SJSA1 (cell line): ENCODE results near the gene GPR143. TPM values are rescaled to one million over a fixed set of nuclear protein-coding genes. Genes with fewer than 3 reads are reported as not detected.
"Not testable (repeated sequence)": the region's sequence is repeated elsewhere in the genome, so short reads cannot be mapped to it uniquely, and the experiment has no call there.

Experiments used
- DNase-seq, 2 experiments: peaks; one replicate each; pipeline ENCODE4 v3.0.0-alpha.2; 2015 to 2020; ENCODE audit warnings: low spot score in 2 of 2, low read depth in 1 of 2
- H3K27ac ChIP-seq: fragments of 250-450 bp; sonication (Bioruptor Pico); 2 replicates; pipeline ENCODE4 v1.5.1; 2020; ENCODE audit warnings: mild to moderate bottlenecking, moderate library complexity
- H3K27me3 ChIP-seq: fragments of 250-450 bp; sonication (Bioruptor Pico); replicated peaks from 2 replicates; pipeline ENCODE4 v1.5.1; 2020; ENCODE audit warnings: mild to moderate bottlenecking, moderate library complexity
- H3K36me3 ChIP-seq: fragments of 250-450 bp; sonication (Bioruptor Pico); 2 replicates; pipeline ENCODE4 v1.5.1; 2020; ENCODE audit warnings: mild to moderate bottlenecking
- H3K4me1 ChIP-seq: fragments of 250-450 bp; sonication (Bioruptor Pico); replicated peaks from 2 replicates; pipeline ENCODE4 v1.6.1; 2021; ENCODE audit warnings: mild to moderate bottlenecking
- H3K4me3 ChIP-seq: fragments of 250-450 bp; sonication (Bioruptor Pico); 2 replicates; pipeline ENCODE4 v1.5.1; 2020; ENCODE audit warnings: mild to moderate bottlenecking
- H3K9me3 ChIP-seq: fragments of 250-450 bp; sonication (Bioruptor Pico); replicated peaks from 2 replicates; pipeline ENCODE4 v1.5.1; 2020; ENCODE audit warnings: mild to moderate bottlenecking
- total RNA-seq: library from RNA; depleted of rRNA; stranded (reverse); fragments of >200 nt; shearing (Covaris generic); gene quantifications from 2 replicates; pipeline ENCODE4 v1.2.3, GENCODE V29; 2014

Gene GPR143
- total RNA-seq, 1 experiment from 2014 or later = not detected

DNA sequence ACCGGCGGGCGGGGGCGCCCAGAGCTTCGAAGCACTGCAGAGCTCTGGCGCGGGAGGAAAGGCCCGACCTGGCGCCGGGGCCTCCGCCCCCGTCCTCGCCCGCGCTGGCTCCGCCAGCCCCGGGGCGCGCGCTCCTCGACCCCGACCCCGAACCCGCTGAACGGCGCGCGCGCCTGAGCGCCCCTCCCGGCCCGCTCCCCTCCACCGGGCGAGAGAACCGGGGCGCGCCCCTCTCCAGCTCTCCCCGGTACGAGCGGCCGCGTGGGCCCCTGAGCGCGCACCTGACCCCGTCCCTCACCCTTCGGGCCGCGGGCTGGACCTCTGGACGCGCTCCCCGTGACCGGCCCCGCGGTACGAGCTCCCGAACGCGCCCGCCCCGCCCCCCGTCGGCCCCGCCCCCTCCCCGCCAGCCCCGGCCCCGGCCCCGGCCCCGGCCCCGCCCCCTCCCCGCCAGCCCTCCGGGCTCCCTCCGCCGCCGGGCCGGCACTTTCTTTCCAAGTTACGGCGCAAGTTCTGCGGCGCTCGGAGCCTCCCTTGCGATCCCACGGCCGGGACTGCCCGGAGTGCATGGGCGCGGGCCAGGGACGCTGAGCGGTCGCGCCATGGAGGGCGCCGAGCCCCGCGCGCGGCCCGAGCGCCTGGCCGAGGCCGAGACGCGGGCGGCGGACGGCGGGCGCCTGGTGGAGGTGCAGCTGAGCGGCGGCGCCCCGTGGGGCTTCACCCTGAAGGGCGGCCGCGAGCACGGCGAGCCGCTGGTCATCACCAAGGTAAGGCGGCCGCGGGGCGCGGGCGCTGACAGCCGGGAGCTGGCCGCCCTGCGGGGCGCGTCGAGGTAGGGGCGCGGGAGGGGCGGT, 20.5 kb upstream of the GPR143 start, which contains the start of gene SHROOM2:
Gene SHROOM2, plus strand, starts transcription at position 486 of the 854 bp plus-strand sequence. Its CDS starts 117 bp downstream, at position 603.
- Histone ChIP-seq H3K4me1 (peaks cover 5% of the 10 kb centered on the region; the same call in 1 of the 2 replicates), H3K27me3 (peaks cover 10% of the 10 kb centered on the region), H3K9me3 (no peaks in the 10 kb centered on the region), H3K36me3 (no peaks in the 10 kb centered on the region), H3K27ac (no peak within 1 kb of the TSS), H3K4me3 (peak within 1 kb of the TSS; percentile 32)
- no peak for DNase-seq

DNA sequence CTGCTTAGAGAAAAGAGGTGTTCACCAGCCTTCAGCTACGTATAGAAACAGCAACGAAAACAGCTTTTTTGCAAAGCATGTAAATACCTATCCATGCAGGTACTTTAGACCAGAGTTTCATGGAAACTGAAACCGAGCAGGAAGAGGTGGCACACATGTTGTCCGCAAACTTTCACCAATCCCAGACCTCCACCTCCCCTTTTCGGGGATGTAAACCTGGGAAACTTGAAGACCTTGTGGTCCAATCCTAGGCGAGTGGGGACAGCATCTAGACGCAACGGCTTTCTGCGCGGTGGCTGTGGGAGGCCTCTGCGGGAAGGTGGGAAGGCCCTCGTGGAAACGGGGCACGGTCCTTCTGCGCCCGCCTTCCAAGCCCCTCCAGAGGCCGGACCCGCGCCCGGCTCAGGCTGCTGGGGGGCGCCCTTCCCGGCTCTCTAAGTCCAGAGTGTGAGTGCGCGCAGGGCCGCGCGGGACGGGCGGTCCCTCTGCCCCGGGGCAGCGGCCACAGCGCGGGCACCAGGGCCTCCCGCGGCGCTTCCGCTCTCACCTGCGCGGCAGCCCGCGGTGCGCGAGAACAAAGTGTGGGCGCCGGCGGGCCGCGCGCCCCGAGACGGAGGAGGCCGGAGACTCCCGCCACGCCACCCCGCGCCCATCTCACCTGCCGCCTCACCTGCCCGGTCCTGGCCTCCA, 19.8 kb upstream of the GPR143 start:
- Histone ChIP-seq H3K36me3 (no peaks in the 10 kb centered on the region), H3K4me1 (peaks cover 5% of the 10 kb centered on the region; the same call in 1 of the 2 replicates), H3K9me3 (no peaks in the 10 kb centered on the region), H3K4me3 (no peak overlapping the region), H3K27ac (no peak overlapping the region), H3K27me3 (peaks cover 10% of the 10 kb centered on the region)
- DNase-seq = no peak

DNA sequence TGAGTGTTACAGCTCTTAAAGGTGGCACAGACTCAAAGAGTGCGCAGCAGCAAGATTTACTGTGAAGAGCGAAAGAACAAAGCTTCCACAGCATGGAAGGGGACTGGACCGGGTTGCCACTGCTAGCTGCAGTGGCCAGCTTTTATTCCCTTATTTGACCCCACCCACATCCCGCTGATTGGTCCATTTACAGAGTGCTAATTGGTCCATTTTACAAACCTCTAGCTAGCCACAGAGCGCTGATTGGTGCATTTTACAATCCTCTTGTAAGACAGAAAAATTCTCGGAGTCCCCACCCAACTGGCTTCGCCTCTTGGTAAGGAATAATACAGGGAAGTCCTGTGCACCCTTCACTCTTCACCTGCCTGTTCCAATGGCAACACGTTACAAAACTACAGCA, 18.7 kb upstream of the GPR143 start:
- DNase-seq = no peak
- Histone ChIP-seq H3K9me3 (no peaks in the 10 kb centered on the region), H3K4me3 (no peak overlapping the region), H3K36me3 (no peaks in the 10 kb centered on the region), H3K4me1 (peaks cover 5% of the 10 kb centered on the region; the same call in 1 of the 2 replicates), H3K27ac (no peak overlapping the region), H3K27me3 (peaks cover 10% of the 10 kb centered on the region)

DNA sequence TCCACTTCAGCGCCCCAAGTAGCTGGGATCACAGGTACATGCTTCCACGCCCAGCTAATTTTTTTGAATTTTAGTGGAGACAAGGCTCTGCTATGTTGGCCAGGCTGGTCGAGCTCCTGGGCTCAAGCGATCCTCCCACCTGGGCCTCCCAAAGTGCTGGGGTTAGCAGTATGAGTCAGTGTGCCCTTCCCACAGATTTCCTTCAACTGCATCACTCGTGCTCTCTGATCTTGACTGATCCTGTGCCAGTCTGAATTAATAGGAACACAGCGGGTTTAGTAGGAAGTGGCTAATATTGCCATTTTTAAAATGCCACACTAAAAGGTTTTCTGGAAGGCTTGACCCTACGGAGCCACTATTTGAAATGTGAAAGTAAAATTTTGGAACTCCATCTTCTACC, 16.3 kb upstream of the GPR143 start:
- H3K4me1 ChIP-seq = peaks cover 5% of the 10 kb centered on the region; the same call in 1 of the 2 replicates
- no peak overlapping the region for H3K4me3 ChIP-seq
- DNase-seq = no peak
- no peaks in the 10 kb centered on the region for H3K9me3 ChIP-seq
- H3K27me3 ChIP-seq = peaks cover 4% of the 10 kb centered on the region
- H3K36me3 ChIP-seq = no peaks in the 10 kb centered on the region
- H3K27ac ChIP-seq = no peak overlapping the region

DNA sequence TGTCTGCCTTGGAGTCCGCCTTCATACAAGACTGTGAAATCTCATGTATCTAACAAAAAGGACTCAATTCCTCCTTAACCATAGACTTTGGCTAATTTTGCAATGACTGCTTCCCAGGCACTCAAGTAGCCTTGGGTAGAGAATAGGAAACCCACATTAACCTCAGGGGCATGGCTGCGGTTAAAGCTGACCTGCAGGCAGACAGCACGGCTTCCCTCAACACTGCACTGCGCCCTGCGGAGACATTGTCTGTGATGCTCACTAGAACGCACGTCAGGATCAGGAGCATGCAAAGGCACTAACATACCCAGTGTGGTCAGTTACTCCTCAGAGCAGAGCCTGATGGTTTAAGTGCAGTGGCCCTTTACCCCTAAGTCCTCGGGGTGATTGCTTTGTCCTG, 10.3 kb upstream of the GPR143 start:
- Histone ChIP-seq H3K4me1 (no peaks in the 10 kb centered on the region), H3K9me3 (no peaks in the 10 kb centered on the region), H3K27ac (no peak overlapping the region), H3K36me3 (no peaks in the 10 kb centered on the region), H3K4me3 (no peak overlapping the region), H3K27me3 (no peaks in the 10 kb centered on the region)
- DNase-seq = no peak

DNA sequence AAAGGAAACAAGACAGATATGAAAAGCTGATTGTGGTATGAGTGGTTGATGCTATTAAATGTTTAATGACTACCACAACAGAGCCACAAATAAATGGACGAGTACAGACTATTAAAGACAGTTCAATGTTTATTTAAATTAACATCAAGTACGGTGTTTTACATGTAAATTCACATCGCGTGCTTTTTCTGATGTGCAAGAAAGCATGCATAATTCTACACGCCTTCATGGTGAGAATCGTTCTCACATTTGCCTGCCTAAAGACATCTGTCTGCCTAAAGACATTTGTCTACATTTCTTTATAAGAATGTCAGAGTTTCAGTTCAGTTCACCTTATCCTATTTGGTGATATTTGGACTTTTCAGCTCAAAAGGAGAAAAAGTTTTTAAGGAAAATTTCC, 7.3 kb upstream of the GPR143 start:
- Histone ChIP-seq H3K4me3 (no peak overlapping the region), H3K9me3 (no peaks in the 10 kb centered on the region), H3K4me1 (no peaks in the 10 kb centered on the region), H3K36me3 (no peaks in the 10 kb centered on the region), H3K27ac (no peak overlapping the region), H3K27me3 (no peaks in the 10 kb centered on the region)
- DNase-seq = no peak

DNA sequence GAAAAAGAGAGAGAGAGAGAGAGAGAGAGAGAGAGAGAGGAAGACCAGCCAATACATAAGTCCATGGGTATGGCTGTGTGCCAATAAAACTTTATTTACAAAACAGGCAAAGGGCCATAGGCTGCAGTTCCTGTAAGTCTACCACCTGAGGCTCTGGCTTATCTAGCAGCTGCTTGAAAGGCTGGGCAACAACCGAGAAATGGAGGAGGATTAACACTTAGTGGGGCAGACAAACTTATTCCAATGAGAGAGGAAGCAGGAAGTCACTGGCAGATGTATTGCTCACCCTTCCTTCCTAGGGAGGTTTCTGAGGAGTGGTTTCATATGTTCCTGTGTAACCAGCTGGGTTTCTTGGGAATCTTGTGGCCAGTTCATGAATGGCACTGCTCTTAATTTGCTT, 4.7 kb upstream of the GPR143 start:
- Histone ChIP-seq H3K4me3 (no peak overlapping the region), H3K27ac (no peak overlapping the region), H3K9me3 (no peaks in the 10 kb centered on the region), H3K4me1 (no peaks in the 10 kb centered on the region), H3K36me3 (no peaks in the 10 kb centered on the region), H3K27me3 (no peaks in the 10 kb centered on the region)
- DNase-seq = no peak

DNA sequence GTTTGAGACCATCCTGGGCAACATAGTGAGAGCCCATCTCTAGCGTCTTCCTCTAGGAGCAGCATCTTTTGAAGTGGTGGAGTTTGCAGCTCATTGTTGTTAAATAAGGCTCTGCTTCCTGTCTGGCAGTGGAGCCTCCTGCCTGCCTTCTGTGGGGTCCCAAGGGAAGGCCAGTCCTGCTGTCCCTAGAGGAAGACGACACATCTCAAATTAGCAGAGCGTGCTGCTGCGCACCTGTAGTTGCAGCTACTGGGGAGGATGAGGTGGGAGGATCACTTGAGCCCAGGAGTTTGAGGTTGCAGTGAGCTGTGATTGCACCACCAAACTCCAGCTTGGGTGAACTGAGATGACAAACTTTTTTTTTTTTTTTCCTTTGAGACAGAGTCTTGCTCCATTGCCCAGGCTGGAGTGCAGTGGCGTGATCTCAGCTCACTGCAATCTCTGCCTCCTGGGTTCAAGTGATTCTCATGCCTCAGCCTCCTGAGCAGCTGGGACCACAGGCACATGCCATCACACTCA, 2.7 kb upstream of the GPR143 start:
- not testable (repeated sequence) for H3K4me3 ChIP-seq, H3K36me3 ChIP-seq, H3K27ac ChIP-seq, H3K27me3 ChIP-seq, H3K4me1 ChIP-seq, DNase-seq, H3K9me3 ChIP-seq

DNA sequence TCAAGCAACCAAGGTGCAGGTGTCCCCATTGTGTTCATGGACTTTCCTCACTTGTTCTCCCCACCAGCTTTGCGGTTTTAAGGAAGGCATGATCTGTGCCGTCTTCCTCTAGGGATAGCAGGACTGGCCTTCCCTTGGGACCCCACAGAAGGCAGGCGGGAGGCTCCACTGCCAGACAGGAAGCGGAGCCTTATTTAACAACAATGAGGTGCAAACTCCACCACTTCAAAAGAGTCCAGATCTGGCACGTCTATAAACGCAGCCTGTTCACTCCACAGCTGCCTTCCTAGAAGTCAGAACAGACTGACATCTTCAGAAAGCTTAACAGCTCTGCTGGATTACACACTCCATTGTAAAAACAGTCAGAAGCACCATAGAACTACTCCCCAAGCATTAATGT, 1.7 kb upstream of the GPR143 start:
- no peak for DNase-seq

DNA sequence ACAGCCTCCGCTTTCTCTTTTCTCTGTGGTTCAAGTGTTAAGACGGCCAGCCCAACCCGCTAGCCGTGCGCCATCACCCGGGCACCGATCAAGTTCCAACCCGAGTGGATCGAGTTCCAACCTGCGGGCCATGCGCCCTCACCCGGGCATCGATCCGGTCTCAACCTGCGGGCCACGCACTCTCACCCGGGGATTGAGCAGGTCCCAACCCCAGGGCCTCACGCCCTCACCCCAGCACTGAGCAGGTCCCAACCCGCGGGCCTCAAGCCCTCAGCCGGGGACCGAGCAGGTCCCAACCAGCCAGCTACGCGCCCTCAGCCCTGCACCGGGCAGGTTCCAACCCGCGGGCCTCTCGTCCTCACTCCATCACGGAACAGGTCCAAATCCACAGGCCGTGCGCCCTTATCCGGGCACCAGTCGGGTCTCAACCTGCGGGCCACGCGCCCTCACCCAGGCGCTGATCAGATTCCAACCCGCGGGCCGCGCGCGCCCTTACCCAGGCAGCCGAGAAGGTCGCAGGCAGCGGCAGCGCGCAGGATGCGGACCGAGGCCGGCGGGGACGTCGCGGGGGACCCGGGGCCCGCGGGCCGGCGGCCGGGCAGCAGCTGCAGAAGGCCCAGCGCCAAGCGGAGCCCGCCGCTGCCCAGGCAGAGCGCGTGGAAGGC, 443 bp downstream of the GPR143 start:
- no peak overlapping the region for H3K4me3 ChIP-seq
- H3K36me3 ChIP-seq = no peaks in the 10 kb centered on the region
- H3K27me3 ChIP-seq = no peaks in the 10 kb centered on the region
- H3K4me1 ChIP-seq = no peaks in the 10 kb centered on the region
- no peak for DNase-seq
- H3K9me3 ChIP-seq = no peaks in the 10 kb centered on the region
- no peak overlapping the region for H3K27ac ChIP-seq

More for the DNA sequence above, 1.7 kb upstream of the GPR143 start:
- no peaks in the 10 kb centered on the region for H3K4me1 ChIP-seq
- H3K27me3 ChIP-seq = no peaks in the 10 kb centered on the region
- H3K36me3 ChIP-seq = no peaks in the 10 kb centered on the region
- no peak overlapping the region for H3K27ac ChIP-seq
- no peaks in the 10 kb centered on the region for H3K9me3 ChIP-seq
- no peak overlapping the region for H3K4me3 ChIP-seq

DNA sequence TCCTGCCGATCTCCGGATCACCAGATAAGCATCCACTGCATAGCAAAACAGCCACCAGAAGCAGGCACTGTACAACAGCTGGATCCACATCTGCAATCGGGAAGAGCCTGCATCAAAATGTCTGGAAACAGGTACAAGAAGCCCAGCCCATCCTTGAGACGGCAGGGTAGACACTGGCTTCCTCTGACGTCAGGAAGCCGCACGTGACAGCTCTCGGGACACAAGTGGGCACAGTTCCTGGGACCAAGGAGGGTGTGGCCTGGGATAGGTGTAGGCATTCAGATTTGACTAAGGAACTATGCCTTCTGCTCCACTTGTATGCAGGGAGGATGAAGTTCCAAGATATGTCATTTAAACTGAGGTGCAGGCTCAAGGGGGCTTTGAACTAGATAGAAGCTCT, 6.3 kb downstream of the GPR143 start:
- H3K9me3 ChIP-seq = no peaks in the 10 kb centered on the region
- no peaks in the 10 kb centered on the region for H3K27me3 ChIP-seq
- H3K4me1 ChIP-seq = no peaks in the 10 kb centered on the region
- H3K27ac ChIP-seq = no peak overlapping the region
- no peak for DNase-seq
- no peaks in the 10 kb centered on the region for H3K36me3 ChIP-seq
- H3K4me3 ChIP-seq = no peak overlapping the region

DNA sequence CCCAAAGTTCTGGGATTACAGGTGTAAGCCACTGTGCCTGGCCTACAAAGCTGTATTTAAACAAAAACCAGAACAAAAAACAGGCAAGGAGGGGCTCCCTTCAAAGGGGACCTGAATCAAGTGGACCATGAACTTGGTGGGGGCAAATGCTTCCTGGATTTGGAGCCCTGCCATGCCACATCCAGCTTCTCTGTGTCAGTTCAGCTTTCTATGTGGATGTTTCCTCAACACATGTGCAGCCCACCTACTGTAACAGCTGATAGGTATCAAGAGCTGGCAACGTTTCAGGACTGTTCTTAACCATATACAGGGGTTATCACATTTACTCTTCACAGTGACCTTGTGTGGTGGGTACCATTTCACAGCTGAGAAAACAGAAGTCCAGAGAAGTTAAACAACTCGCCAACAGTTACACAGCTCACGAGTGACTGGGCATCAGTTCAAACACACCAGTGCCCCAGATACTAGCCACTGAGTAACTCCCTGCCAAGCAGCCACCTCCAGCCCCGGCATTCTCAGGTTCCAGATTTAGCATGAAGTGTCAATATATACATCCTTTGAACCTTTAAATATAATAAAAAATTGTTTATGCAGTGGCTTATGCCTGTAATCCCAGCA, 7.5 kb downstream of the GPR143 start:
- no peaks in the 10 kb centered on the region for H3K9me3 ChIP-seq
- H3K36me3 ChIP-seq = no peaks in the 10 kb centered on the region
- DNase-seq = no peak

DNA sequence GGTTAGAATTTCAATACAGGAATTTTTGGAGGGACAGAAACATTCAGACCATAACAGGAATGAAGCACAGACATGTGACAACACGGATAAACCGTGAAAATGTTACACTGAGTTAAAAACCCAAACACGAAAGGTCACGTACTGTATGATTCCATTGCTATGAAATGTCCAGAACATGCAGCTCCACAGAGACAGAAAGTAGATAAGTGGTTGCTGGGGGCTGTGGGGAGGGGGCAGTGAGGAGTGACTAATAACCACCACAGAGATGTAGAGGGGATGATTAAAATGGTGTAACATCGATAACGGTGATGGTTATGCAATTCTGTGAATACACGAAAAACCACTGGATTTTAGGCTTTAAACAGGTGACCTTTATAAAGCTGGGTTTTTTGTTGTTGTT, 8.3 kb downstream of the GPR143 start:
- H3K4me3 ChIP-seq = no peak overlapping the region
- no peak for DNase-seq
- no peak overlapping the region for H3K27ac ChIP-seq
- H3K36me3 ChIP-seq = no peaks in the 10 kb centered on the region
- no peaks in the 10 kb centered on the region for H3K9me3 ChIP-seq
- H3K27me3 ChIP-seq = no peaks in the 10 kb centered on the region
- no peaks in the 10 kb centered on the region for H3K4me1 ChIP-seq

More for the DNA sequence above, 7.5 kb downstream of the GPR143 start:
- H3K4me3 ChIP-seq = no peak overlapping the region
- H3K27ac ChIP-seq = no peak overlapping the region
- no peaks in the 10 kb centered on the region for H3K4me1 ChIP-seq
- H3K27me3 ChIP-seq = no peaks in the 10 kb centered on the region
